NK-92 (cell line): ENCODE data around the gene RESF1.

ENCODE experiments used
- DNase-seq: peaks from one replicate; lab custom pipeline; 2025; ENCODE audit not compliant: unreplicated experiment; lab: John Stamatoyannopoulos, UW

RESF1 gene

DNA sequence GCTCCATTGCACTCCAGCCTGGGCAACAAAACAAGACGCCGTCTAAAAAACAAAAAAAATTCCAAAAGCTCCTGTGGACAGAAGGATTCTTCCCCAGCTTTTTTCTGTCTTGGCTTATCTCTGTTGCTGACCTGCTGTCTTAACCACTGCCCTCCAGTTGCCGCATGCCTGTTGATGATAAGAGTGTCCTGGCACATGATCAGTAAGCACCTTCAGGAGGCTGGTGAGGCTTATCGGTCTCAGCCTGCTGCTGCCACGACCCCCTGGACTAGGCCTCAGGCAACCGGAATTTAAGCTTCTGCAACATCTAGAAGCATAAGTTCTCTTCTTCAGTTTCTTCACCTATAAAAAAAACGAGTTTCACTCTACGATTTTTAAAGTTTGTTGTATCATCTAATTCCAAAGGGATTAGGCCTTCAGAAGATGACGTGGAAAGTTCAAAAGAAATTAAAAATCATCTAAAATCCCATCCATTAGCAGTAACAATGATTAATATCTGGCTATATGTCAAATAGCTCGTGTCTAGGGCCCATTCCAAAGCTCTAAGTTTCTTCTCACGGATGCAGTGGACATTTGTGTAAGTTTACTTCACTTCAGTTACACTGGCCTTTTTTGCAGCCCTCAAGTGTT, 46.4 kb downstream of the RESF1 start:
- no peak for DNase-seq
